Breast epithelium (tissue), 3 donors: Measurements from ENCODE around the gene TMEM176B.

Experiments used
- CTCF ChIP-seq, 3 donors: fragments of 450-650 bp; IDR thresholded peaks; one replicate each; pipeline ENCODE4 v1.5.1; 2016 to 2017; ENCODE audit warnings: antibody characterized with exemption in 3 of 3, mild to moderate bottlenecking in 3 of 3, moderate library complexity in 3 of 3
- POLR2A ChIP-seq: fragments of 450-650 bp; IDR thresholded peaks from one replicate; pipeline ENCODE4 v1.6.1; 2016; ENCODE audit warnings: antibody characterized with exemption, mild to moderate bottlenecking, moderate library complexity

- TF ChIP-seq POLR2A = no peak
- TF ChIP-seq CTCF (IDR thresholded peaks at IDR 0.05) = no peak
These were observed 44.0 kb downstream of the TMEM176B start for GRCh38 chr7:150756166-150756565.
